Cardiac muscle cell (in vitro differentiated cells and primary cell): Measurements from ENCODE around the gene COL23A1. TPM values are rescaled to one million over a fixed set of nuclear protein-coding genes. Genes with fewer than 3 reads are reported as not detected.
A peak's percentile ranks its signal among the peaks of the same experiment; 100 is the strongest.

Experiments
- DNase-seq, 2 donors: peaks; one replicate each; pipeline versions ENCODE4 v3.0.0 to v3.0.0-alpha.2; 2010 to 2017; ENCODE audit warnings: low read depth in 1 of 2, low spot score in 1 of 2
- H3K27ac ChIP-seq: fragments of 200-600 bp; sonication (generic); 2 replicates; pipeline ENCODE4 v1.5.1; 2016
- H3K27me3 ChIP-seq: fragments of 200-600 bp; sonication (generic); 2 replicates; pipeline ENCODE4 v1.6.0; 2016; ENCODE audit warnings: control low read depth
- H3K36me3 ChIP-seq: fragments of 200-600 bp; sonication (generic); 2 replicates; pipeline ENCODE4 v1.5.1; 2016; ENCODE audit warnings: control low read depth
- H3K4me1 ChIP-seq: fragments of 200-600 bp; sonication (generic); 2 replicates; pipeline ENCODE4 v1.8.1; 2017; ENCODE audit warnings: low read depth, mild to moderate bottlenecking, mixed run types
- H3K4me3 ChIP-seq: fragments of 200-600 bp; sonication (generic); 2 replicates; pipeline ENCODE4 v1.5.1; 2016; ENCODE audit warnings: mild to moderate bottlenecking
- H3K9me3 ChIP-seq: fragments of 200-600 bp; sonication (generic); 2 replicates; pipeline ENCODE4 v1.5.1; 2017; ENCODE audit warnings: low read depth, mild to moderate bottlenecking, control low read depth
- polyA plus RNA-seq: library from polyadenylated mRNA; unstranded; fragments of >200 nt; fragmentation: Nextera tagmentation; extraction: Ambion mirVana; gene quantifications from 2 replicates; pipeline ENCODE4 v1.2.1, GENCODE V29; 2016
- total RNA-seq: library from RNA; depleted of rRNA; stranded (reverse); fragments of >200 nt; gene quantifications from 2 replicates; pipeline ENCODE4 v1.2.3, GENCODE V29; 2016
- TF ChIP-seq, protein P1 (sequence below): IDR thresholded peaks from 2 replicates; pipeline ENCODE4 v1.5.1; 2012; ENCODE audit warnings: low read depth, mild to moderate bottlenecking, low read length

COL23A1 gene
- total and polyA plus RNA-seq, 2 experiments from 2014 or later: 28.9 to 43.0 TPM

DNA sequence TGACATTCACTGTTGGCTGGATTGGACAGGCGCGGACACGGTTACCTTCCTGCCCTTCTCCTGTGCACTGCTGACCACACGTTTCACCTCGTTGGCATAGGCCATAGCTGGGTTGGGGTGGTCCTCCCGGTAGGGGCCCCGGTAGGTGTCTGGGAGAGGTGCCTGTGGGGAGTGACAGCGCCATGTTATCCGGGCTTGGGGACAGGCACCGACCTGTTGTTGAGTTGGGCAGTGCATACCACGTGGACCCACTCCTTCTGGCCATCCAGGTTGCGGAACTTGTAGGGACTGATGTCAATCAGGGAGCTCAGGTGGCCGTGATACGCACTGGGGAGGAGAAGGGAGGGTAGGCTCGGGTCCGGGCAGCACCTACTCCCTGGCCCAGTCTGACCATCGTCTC lies 365.8 kb downstream of the COL23A1 start:
- Histone ChIP-seq H3K27ac (peak overlapping the region; percentile 60), H3K4me1 (no peaks in the 10 kb centered on the region), H3K36me3 (peaks cover 10% of the 10 kb centered on the region), H3K27me3 (no peaks in the 10 kb centered on the region), H3K4me3 (no peak overlapping the region), H3K9me3 (no peaks in the 10 kb centered on the region)
- no peak for DNase-seq
- TF ChIP-seq, protein P1, sequence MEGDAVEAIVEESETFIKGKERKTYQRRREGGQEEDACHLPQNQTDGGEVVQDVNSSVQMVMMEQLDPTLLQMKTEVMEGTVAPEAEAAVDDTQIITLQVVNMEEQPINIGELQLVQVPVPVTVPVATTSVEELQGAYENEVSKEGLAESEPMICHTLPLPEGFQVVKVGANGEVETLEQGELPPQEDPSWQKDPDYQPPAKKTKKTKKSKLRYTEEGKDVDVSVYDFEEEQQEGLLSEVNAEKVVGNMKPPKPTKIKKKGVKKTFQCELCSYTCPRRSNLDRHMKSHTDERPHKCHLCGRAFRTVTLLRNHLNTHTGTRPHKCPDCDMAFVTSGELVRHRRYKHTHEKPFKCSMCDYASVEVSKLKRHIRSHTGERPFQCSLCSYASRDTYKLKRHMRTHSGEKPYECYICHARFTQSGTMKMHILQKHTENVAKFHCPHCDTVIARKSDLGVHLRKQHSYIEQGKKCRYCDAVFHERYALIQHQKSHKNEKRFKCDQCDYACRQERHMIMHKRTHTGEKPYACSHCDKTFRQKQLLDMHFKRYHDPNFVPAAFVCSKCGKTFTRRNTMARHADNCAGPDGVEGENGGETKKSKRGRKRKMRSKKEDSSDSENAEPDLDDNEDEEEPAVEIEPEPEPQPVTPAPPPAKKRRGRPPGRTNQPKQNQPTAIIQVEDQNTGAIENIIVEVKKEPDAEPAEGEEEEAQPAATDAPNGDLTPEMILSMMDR: no peak

- Histone ChIP-seq H3K36me3 (peaks cover 13% of the 10 kb centered on the region), H3K27me3 (no peaks in the 10 kb centered on the region), H3K4me3 (no peak overlapping the region), H3K4me1 (no peaks in the 10 kb centered on the region), H3K27ac (peak overlapping the region; percentile 60), H3K9me3 (no peaks in the 10 kb centered on the region)
- peak in 1 of 2 donors; percentile 71 for DNase-seq
- TF ChIP-seq, protein P1: no peak
Measured at GRCh38 chr5:178223828-178224335, 366.3 kb downstream of the COL23A1 start.

GRCh38 chr5:178223196-178223773 lies 366.9 kb downstream of the COL23A1 start:
- Histone ChIP-seq H3K27ac (peak overlapping the region; percentile 60), H3K27me3 (no peaks in the 10 kb centered on the region), H3K4me3 (no peak overlapping the region), H3K36me3 (peaks cover 19% of the 10 kb centered on the region), H3K9me3 (no peaks in the 10 kb centered on the region), H3K4me1 (no peaks in the 10 kb centered on the region)
- DNase-seq: no peak
- TF ChIP-seq, protein P1: no peak

DNA sequence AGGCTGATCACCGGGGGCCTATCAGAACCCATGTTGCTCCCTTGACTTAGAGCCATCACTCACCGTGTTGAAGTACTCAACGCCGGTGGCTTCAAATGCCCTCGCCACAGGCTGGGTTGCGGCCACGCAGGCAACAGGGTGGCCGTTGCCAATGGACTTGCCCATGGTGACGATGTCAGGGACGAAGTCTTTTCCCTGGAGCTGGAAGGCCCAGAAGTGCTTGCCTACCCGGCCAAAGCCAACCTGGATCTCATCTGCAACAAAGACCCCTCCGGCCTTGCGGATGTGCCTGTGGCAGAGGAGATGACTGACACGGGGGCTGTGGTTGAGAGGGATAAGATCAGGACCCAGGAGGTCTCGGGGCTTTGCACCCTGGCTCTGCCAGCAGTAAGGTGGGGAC lies 367.9 kb downstream of the COL23A1 start:
- no peak for DNase-seq
- Histone ChIP-seq H3K27me3 (no peaks in the 10 kb centered on the region), H3K4me3 (no peak overlapping the region), H3K27ac (no peak overlapping the region), H3K9me3 (no peaks in the 10 kb centered on the region), H3K36me3 (peaks cover 20% of the 10 kb centered on the region), H3K4me1 (no peaks in the 10 kb centered on the region)
- TF ChIP-seq, protein P1: no peak

GRCh38 chr5:178221853-178222252 lies 368.3 kb downstream of the COL23A1 start:
- H3K27ac ChIP-seq: no peak overlapping the region

More at GRCh38 chr5:178221853-178222252, 368.3 kb downstream of the COL23A1 start:
- H3K4me1 ChIP-seq: no peaks in the 10 kb centered on the region
- no peak overlapping the region for H3K4me3 ChIP-seq
- TF ChIP-seq, protein P1: no peak
- H3K9me3 ChIP-seq: no peaks in the 10 kb centered on the region
- H3K27me3 ChIP-seq: no peaks in the 10 kb centered on the region
- DNase-seq: no peak
- peaks cover 20% of the 10 kb centered on the region for H3K36me3 ChIP-seq
